ENCODE data around the gene GNL2.
A peak's percentile ranks its signal among the peaks of the same experiment; 100 is the strongest.
"Not testable (repeated sequence)": the region's sequence is repeated elsewhere in the genome, so short reads cannot be mapped to it uniquely, and the experiment has no call there.

GNL2 gene

GRCh38 chr1:37559080-37559479 is 36.7 kb downstream of the GNL2 start:
- no peak for DNase-seq

GRCh38 chr1:37558411-37558810 is 37.3 kb downstream of the GNL2 start:
- no peak for DNase-seq

GRCh38 chr1:37557402-37557801 is 38.3 kb downstream of the GNL2 start:
- no peak for DNase-seq

- peak; percentile 82 for DNase-seq
Measured at GRCh38 chr1:37556712-37557196, 39.0 kb downstream of the GNL2 start, which contains the start of gene DNALI1. Gene DNALI1, plus strand, starts transcription at chr1:37556940. Its CDS starts 55 bp downstream, at chr1:37556995.

GRCh38 chr1:37553927-37554808 is 41.6 kb downstream of the GNL2 start, which contains the start of gene SNIP1:
Gene SNIP1, minus strand, starts transcription at chr1:37554293. Its CDS starts 64 bp downstream, at chr1:37554229.
- peak; percentile 91 for DNase-seq

GRCh38 chr1:37553598-37553926 is 42.2 kb downstream of the GNL2 start:
- DNase-seq: no peak

- no peak for DNase-seq
Measured at GRCh38 chr1:37549341-37549740, 46.4 kb downstream of the GNL2 start.

GRCh38 chr1:37545019-37545418 is 50.7 kb downstream of the GNL2 start:
- DNase-seq: no peak

- no peak for DNase-seq
Measured at GRCh38 chr1:37544530-37544929, 51.2 kb downstream of the GNL2 start.

GRCh38 chr1:37540036-37540785 is 55.5 kb downstream of the GNL2 start:
- no peak for DNase-seq

GRCh38 chr1:37539154-37539553 is 56.6 kb downstream of the GNL2 start:
- DNase-seq: not testable (repeated sequence)

- no peak for DNase-seq
Measured at GRCh38 chr1:37537378-37537777, 58.4 kb downstream of the GNL2 start.

- no peak for DNase-seq
Measured at GRCh38 chr1:37533317-37534093, 62.2 kb downstream of the GNL2 start.

GRCh38 chr1:37532418-37533156 is 63.1 kb downstream of the GNL2 start:
- not testable (repeated sequence) for DNase-seq

GRCh38 chr1:37529888-37530287 is 65.8 kb downstream of the GNL2 start:
- not testable (repeated sequence) for DNase-seq

- DNase-seq: no peak
Measured at GRCh38 chr1:37519613-37520012, 76.1 kb downstream of the GNL2 start.

- not testable (repeated sequence) for DNase-seq
Measured at GRCh38 chr1:37518929-37519328, 76.8 kb downstream of the GNL2 start.

- not testable (repeated sequence) for DNase-seq
Measured at GRCh38 chr1:37518241-37518640, 77.5 kb downstream of the GNL2 start.

- no peak for DNase-seq
Measured at GRCh38 chr1:37517569-37517968, 78.2 kb downstream of the GNL2 start.

Data from fibroblast of skin of right quadriceps (primary cell).